Measurements from ENCODE around the gene PCSK5.

GRCh38 chr9:76231001-76231400 is 340.5 kb downstream of the PCSK5 start:
- TF ChIP-seq, protein P1, sequence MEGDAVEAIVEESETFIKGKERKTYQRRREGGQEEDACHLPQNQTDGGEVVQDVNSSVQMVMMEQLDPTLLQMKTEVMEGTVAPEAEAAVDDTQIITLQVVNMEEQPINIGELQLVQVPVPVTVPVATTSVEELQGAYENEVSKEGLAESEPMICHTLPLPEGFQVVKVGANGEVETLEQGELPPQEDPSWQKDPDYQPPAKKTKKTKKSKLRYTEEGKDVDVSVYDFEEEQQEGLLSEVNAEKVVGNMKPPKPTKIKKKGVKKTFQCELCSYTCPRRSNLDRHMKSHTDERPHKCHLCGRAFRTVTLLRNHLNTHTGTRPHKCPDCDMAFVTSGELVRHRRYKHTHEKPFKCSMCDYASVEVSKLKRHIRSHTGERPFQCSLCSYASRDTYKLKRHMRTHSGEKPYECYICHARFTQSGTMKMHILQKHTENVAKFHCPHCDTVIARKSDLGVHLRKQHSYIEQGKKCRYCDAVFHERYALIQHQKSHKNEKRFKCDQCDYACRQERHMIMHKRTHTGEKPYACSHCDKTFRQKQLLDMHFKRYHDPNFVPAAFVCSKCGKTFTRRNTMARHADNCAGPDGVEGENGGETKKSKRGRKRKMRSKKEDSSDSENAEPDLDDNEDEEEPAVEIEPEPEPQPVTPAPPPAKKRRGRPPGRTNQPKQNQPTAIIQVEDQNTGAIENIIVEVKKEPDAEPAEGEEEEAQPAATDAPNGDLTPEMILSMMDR (IDR thresholded peaks at IDR 0.05; ENCODE audit: low read length): no peak
- TF ChIP-seq EZH2phosphoT487 (IDR thresholded peaks at IDR 0.05; ENCODE audit: low read length) (no peak), EZH2 (optimal IDR thresholded peaks at IDR 0.05; ENCODE audit: low read depth, low read length) (no peak)
